Ishikawa (cell line): Measurements from ENCODE around the gene RHO.

ENCODE experiments used
- CEBPB ChIP-seq: IDR thresholded peaks from 2 replicates; pipeline ENCODE4 v1.6.1; 2012
- EGR1 ChIP-seq: IDR thresholded peaks from 2 replicates; pipeline ENCODE4 v1.6.1; 2012
- EP300 ChIP-seq: IDR thresholded peaks from 2 replicates; pipeline ENCODE4 v1.6.1; 2012; ENCODE audit warnings: borderline replicate concordance
- FOXM1 ChIP-seq: IDR thresholded peaks from 2 replicates; pipeline ENCODE4 v1.6.1; 2012; ENCODE audit warnings: low read depth, borderline replicate concordance
- MAX ChIP-seq: IDR thresholded peaks from 2 replicates; pipeline ENCODE4 v1.6.1; 2012
- NFIC ChIP-seq: IDR thresholded peaks from 2 replicates; pipeline ENCODE4 v1.6.1; 2012
- RAD21 ChIP-seq: IDR thresholded peaks from 2 replicates; pipeline ENCODE4 v1.6.1; 2012; ENCODE audit warnings: low read depth
- TAF1 ChIP-seq: IDR thresholded peaks from 2 replicates; pipeline ENCODE4 v1.6.1; 2012; ENCODE audit warnings: low read depth, mild to moderate bottlenecking
- TCF12 ChIP-seq: IDR thresholded peaks from 2 replicates; pipeline ENCODE4 v1.6.1; 2012; ENCODE audit warnings: low read depth
- TEAD4 ChIP-seq: IDR thresholded peaks from 2 replicates; pipeline ENCODE4 v1.6.1; 2012
- USF1 ChIP-seq: IDR thresholded peaks from 2 replicates; pipeline ENCODE4 v1.6.1; 2012
- YY1 ChIP-seq: IDR thresholded peaks from 2 replicates; pipeline ENCODE4 v1.6.1; 2012; ENCODE audit warnings: low read depth
- TF ChIP-seq, protein P1 (sequence below): IDR thresholded peaks from 2 replicates; pipeline ENCODE4 v1.6.1; 2012; ENCODE audit warnings: low read depth, mild to moderate bottlenecking

DNA sequence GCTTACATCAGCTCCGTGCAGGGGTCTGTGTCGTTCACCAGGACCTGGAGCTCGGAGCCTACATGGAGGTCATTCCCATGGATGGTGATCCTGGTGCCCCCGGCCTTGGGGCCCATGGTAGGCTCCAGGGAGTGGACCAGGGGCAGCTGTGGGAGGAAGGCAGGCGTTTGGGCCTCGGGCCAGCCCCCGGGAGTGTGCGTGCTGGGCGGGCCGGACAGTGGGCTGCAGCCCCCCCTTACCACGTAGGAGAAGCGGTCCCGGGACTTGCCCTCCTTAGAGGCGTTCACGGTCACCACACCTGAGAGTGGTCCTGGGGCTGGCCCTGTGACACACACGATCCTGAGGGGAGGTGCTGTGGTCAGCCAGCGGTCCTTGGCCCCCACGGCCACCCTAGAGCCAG, 44.2 kb downstream of the RHO start:
- TF ChIP-seq CEBPB (no peak), TAF1 (no peak), YY1 (no peak), EP300 (no peak), EGR1 (no peak), USF1 (no peak), FOXM1 (no peak), NFIC (no peak), MAX (no peak), RAD21 (no peak), TEAD4 (no peak), TCF12 (no peak)
- TF ChIP-seq, protein P1, sequence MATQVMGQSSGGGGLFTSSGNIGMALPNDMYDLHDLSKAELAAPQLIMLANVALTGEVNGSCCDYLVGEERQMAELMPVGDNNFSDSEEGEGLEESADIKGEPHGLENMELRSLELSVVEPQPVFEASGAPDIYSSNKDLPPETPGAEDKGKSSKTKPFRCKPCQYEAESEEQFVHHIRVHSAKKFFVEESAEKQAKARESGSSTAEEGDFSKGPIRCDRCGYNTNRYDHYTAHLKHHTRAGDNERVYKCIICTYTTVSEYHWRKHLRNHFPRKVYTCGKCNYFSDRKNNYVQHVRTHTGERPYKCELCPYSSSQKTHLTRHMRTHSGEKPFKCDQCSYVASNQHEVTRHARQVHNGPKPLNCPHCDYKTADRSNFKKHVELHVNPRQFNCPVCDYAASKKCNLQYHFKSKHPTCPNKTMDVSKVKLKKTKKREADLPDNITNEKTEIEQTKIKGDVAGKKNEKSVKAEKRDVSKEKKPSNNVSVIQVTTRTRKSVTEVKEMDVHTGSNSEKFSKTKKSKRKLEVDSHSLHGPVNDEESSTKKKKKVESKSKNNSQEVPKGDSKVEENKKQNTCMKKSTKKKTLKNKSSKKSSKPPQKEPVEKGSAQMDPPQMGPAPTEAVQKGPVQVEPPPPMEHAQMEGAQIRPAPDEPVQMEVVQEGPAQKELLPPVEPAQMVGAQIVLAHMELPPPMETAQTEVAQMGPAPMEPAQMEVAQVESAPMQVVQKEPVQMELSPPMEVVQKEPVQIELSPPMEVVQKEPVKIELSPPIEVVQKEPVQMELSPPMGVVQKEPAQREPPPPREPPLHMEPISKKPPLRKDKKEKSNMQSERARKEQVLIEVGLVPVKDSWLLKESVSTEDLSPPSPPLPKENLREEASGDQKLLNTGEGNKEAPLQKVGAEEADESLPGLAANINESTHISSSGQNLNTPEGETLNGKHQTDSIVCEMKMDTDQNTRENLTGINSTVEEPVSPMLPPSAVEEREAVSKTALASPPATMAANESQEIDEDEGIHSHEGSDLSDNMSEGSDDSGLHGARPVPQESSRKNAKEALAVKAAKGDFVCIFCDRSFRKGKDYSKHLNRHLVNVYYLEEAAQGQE = no peak
